HUDEP-2 (cell line): Measurements from ENCODE around the gene AGMAT.

Source experiments
- DNase-seq, 76 experiments: peaks; one replicate each; lab custom pipeline; 2025; ENCODE audit not compliant: unreplicated experiment in 76 of 76; lab: John Stamatoyannopoulos, UW

AGMAT gene

DNA sequence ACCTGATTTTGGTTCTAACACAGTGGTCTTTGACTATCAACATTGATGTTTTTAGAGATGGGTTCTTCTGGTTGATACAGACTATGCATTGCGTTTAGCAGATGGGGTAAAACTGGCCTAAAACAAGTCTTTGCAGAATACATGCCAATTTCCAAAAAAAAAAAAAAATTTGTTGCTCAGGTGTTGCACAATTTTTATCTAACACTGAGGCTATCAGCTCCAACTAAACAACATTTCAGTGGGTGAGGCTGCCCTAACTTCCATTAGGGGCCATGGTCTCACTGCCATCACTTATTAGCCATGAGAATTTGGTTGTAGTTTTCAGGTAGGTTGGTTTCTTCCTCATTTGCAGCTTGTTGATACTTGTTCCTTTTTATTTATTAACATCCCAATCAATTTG is 14.0 kb downstream of the AGMAT start:
- no peak for DNase-seq

DNA sequence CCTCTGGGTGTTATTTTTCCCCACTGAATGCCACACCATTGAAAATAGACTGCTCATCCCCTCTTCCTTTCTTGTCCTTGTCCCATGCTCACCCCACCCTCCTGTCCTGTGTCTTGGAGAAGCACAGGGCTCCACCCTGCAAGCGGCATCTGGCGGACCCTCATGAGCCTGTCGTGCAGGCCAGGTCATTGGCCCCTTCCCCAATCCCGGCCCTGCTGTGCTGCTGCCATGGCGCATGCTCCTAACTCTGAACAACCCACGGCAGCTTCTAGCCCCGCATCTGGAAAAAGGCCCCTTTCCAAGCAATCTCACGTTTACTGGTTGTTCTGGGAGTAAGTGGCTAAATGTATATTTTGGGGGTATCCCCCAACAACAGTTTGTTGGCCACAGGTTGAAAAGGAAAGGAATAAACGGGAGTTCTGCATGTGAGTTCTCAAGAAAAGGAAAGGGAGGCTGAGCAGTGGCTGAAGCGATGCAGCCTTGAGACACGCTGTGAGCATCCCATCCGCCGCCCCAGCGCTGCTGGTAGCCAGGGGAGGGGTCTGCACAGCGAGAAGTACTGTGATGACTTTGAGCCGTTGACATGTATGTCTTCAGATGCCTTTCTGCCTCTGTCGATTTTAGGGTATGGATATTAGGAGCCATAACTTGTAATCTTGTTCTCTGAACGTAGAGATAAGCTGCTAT is 16.3 kb downstream of the AGMAT start:
- no peak for DNase-seq

DNA sequence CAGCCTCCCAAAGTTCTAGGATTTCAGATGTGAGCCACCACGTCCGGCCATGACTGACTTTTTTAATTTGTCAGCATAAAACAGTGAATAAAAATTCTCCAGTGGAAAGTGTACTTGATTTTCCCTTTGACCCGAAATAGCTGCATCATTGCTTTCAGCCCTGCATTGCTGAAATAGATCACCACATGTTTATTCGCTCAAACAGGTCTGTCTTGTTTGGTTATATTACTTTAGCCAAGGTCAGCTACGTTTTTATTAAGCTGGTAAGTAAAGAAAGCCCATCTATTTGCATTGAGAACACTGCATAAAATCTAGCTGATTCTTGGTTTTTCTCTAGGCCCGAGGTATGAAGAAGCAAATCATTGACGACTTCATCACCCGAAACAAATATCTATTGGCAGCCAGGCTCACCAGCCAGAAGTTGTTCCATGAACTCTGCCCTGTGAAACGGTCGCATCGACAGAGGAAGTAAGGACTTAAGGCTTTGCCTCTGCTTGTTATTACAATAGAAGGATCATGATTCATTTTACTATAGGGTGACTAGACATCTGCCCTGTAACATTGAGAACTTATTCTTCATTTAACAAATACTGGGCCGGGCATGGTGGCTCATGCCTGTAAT is 25.6 kb downstream of the AGMAT start:
- DNase-seq = no peak

DNA sequence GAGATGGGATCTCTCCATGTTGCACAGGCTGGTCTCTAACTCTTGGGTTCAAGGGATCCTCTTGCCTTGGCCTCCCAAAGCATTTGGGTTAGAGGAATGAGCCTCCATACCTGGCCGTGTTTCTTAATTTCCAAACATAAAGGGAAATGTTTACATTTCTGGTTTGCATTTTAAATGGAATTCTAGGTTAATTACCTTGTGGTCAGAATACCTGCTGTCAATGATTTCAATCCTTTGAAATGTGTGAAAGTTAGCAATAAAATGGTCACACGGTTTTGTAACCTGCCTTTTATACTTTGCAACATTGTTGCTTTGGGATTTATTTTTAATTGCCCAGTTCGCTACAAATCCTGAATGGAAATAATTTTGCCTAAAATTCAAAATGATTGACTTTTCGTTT is 26.3 kb downstream of the AGMAT start:
- no peak for DNase-seq

DNA sequence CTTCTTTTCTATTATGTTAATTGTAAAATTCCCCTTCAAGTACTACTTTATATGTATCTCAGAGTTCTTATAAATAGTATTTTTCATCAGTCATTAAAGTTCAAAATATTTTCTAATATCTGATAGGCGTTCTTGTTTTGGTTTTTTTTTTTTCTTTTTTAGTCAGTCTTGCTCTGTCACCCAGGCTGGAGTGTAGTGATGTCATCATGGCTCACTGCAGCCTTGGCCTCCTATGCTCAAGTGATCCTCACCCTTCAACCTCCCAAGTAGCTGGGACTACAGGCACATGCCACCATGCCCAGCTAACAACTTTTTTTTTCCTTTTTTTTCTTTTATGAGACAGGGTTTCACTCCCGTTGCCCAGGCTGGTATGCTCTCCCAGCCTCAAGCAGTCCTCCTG is 27.3 kb downstream of the AGMAT start:
- no peak for DNase-seq

DNA sequence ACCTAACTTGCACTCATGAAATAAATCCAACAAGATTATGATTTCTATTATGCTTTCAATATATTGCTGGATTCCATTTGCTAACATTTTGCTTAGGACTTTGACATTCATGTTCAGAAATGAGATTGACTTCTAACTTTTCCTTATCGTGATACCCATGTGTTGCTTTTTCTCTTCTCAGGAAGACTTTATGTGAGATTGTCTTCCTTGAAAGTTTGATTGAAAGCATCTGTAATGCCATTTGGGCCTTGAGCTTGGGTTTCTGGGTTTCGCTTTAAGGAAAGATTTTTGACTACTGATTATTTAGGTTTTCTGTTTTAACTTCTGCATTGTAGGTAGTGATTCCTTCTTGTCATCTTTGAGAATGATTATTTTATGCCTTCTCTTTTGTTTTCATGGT is 27.8 kb downstream of the AGMAT start:
- DNase-seq = no peak

DNA sequence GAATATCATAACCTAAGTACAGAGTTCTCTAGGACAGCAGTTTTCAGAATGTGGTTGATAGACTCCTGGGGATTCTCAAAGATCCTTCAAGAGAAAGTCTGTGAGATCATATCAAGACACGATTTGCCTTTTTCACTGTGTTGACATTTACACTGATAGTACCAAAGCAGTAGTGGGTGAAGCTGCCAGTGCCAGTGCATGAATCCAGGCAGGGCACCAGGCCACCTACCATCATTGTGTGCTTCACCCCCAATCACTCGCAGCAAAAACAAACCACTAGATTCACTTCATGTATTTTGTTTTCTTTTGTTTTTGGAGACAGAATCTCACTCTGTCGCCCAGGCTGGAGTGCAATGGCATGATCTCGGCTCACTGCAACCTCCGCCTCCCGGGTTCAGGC is 34.3 kb downstream of the AGMAT start:
- no peak for DNase-seq

DNA sequence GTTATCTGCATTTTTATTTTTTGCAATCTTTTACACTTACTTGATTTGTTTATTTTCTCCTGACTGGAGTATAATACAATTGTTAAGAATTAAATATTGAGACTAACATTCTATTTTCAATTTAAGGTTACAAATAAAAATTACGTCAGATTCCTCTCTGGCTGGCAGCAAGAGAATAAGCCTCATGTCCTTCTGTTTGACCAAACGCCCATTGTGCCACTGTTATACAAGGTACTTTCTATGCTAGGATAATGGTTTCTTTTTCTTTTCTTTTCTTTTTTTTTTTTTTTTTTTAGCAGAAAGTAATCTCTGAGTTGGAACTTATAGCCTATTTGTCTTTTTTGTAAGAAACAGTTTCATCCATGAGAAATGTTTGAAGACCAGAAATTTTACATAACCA is 38.2 kb downstream of the AGMAT start:
- DNase-seq = no peak

DNA sequence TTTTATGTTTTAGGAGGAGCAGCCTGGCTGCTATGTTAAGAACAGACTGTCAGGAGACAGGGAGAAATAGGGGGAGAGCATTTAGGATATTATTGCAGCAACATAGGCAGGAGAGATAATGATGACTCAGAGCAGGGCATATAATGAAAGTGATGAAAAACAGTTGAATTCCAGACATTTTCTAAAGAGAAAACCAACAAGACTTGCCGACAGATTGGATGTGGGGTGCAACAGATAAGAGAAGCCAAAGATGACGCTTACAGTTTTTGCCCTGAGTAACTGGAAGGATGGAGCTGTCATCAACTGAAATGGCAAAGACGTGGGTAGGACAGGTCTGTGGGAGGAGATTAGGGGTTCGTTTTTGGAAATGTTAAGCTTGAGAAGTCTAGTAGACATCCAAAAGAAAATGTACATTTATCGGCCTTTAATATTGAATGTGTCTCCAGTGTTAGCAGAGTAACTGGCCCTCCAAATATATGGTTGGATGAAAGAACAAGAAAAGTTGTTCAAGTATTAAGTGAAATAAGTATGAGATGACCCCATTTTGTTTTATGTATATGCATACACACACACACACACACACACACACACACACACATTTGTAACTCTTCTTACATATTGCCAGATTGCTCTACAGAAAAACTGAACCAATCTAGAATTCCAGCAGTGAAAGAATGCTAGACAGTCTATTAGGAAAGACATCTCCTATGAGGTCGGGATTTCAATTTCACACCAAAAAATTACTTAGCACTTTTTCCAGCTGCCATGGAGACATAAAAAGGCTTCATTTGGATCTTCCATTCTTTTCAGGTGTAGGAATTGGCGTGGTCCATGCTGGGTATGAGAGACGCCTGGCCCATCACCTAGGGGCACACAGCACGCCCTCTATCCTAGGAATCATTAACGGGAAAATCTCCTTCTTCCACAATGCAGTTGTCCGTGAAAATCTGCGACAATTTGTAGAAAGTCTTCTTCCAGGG is 41.0 kb downstream of the AGMAT start:
- DNase-seq = peak in 30 of 76 experiments; percentile 1 to 72 (median 24)

DNA sequence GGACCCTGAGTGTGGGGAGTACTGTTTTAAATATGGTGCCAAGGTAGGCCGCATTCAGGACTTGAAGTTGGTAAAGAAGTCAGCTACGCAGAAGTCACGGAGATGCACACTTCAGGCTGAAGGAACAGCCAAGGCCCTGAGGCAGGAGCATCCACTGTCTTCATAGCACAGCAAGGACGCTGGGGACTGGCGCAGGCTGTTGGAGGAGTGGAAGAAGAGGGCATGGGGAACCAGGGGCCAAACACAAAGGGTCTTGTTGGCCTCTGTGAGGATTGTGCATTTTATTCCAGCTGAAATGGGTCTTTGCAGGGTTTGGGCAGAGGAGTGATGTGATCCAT is 41.6 kb downstream of the AGMAT start:
- peak in 2 of 76 experiments; percentile 4 to 22 for DNase-seq

DNA sequence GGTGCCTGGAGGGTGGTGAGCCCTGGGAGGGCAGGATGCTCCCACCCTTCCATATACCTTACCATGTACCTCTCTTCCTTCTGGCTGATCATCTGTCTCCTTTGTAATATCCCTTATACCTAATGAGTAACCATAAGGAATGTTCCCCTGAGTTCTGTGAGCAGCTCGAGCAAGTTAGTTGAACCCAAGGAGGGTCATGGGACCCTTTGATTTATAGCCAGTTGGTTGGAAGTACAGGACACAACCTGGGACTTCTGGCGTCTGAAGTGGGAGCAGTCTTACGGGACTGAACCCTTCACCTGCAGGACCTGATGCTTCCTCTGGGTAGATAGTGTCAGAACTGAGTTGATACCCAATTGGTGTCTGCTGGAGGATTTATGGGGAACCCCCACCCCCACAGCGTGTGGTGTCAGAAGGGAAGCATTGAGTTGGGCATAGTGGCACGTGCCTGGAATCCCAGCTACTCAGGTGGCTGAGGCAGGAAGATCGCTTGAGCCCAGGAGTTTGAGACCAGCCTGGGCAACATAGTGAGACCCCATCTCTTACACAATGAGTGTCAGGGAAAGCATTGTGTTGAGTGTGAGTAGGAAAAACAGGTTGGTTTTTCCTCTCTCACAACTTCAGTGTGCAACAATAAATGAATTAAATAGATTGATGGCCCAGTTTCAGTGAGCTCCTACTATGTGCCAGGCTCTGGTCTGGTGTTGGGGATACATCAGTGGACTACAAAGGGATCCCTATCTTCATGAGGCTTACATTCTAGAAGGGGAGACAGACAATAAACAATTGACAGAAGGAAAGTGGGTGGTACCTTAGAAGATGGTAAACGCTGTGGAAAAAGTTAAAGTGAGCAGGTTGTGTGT is 42.2 kb downstream of the AGMAT start:
- no peak for DNase-seq

DNA sequence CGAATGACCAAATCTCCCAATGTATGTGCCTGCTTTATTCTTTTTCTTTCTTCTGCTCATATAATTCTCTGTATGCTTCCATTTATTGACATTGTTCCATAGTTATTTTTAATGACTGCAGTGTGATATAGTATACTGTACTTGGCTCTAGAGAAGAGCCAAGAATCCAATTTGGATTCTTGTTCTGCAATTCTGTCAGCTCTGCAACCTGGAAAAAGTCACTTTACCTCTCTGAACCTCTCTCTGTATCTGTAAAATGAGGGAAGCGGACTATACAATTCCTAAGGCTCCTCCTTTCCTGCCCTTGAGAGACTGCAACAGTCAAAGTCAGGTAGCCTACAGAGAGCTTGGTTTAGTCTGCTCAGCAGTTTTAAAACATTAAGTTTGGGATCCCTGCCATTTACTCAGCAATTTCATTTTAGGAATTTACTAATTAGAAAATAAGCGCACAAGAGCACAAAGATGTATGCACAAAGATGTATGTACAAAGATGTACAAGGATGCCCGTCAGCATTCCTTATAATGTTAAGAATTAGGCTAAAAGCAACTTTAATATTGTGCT is 43.5 kb downstream of the AGMAT start:
- DNase-seq = no peak

DNA sequence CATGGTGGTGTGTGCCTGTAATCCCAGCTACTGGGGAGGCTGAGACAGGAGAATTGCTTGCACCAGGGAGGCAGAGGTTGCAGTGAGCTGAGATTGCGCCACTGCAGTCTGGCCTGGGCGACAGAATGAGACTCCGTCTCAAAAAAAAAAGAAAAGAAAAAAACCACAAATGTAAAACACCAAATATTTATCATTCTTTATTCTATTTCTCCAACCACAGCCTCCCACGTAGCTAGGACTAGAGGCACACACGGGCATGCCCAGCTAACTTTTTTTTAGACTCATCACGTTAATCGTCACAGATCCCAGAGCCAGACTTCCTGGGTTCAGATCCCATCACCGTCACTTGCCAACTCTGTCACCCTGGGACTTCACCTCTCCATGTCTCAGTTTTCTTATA is 44.7 kb downstream of the AGMAT start:
- no peak for DNase-seq

DNA sequence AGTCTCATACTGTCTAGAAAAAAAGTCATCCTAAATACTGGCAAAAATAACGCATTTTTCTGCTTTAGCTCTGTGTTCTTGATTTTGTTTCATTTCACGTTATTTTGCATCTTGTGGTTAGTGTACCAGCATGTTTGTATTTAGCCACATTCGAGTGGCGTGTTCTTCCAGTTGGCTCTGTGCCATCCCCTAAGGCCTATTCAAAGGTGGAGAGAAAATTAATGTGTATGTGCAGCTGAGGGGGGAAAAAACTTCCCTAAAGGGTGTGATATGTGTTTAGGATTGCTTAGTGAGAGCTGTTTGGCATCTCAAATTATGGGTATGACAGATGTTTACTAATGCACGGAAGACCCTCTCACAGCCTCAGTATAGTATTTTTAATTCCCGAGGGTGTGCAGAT is 46.1 kb downstream of the AGMAT start:
- DNase-seq = no peak

DNA sequence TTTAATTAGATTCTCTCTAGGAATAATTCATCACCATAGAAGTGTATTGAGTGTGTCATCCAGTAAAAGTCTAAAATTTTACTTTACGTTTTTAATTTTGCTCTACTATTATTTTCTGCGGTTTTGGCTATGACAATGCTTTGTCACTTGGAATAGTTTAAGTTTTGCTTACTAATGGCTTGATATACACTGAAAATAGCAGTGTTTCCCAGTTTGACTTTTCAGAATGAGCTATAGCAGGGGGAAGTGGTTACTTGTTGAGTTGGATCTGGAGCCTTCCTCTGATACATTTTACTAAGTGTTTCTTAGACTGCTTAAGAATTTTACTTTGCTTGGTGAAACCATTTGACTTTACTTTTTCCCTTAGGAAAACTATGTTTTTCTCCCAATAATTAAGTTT is 53.2 kb downstream of the AGMAT start:
- DNase-seq = no peak

DNA sequence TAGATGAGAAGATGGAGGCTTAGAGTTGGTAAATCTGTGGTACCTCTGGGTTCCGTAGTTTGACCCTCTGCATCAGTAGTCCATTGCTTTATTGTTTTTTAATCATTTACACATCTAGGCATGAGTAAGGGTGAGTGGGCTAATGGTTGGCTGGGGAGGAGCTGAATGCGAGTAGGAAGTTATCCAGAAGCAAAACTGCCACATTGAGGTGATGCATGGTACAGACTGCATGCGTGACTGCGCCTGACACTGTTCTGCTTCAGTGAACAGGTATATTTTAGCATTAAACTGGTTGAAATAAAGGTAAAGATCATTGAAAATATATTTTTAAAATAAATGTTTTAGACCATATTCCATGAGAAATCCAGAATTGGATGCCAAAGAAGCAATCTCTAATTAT is 53.8 kb downstream of the AGMAT start:
- no peak for DNase-seq

DNA sequence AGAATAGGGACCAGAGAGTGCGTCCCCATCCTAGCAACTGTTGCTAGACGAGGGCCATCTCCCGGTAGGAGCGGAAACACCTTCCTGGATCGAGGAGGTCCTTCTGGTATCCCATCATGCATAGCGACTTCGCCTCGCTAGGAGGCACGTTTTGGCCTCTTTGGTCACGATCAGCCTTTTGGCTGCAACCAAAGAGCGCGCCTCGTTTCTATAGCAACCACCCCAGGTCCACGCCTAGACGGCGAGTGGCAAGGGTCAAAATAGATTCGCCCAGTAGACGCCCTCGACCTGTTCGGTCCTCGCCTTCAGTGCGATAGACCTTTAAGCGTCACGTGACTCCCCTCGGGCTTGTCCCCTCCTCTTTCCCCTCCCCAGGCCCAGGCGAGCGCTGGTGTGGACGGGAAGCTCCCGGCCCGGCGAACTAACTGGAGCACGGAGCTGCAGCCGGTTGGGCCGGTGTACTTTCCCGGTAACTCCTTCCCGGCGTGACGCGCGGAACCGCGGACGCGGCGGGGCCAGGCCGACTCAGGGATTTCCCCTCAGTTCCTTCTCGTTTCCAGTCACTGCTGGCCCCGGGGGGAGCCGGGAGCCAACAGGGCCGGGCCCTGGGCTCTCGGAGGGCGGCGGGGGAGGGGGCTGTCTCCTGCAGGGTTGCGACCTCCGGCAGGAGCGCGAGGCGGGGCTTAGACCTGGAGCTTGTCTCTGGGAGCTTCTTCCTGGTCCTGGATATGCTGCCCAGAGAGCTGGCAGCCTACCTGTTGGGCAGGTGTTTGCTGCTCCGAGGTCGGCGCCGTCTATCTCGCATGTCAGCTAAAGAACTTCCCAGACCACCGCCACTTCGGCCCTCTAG is 58.1 kb downstream of the AGMAT start, which contains the start of gene DNAJC16:
Gene DNAJC16 (plus strand): TSS at position 359 of the 850 bp plus-strand sequence. CDS start 2,258 bp downstream, outside the sequence.
- DNase-seq = peak in 75 of 76 experiments; percentile 52 to 100 (median 99)

DNA sequence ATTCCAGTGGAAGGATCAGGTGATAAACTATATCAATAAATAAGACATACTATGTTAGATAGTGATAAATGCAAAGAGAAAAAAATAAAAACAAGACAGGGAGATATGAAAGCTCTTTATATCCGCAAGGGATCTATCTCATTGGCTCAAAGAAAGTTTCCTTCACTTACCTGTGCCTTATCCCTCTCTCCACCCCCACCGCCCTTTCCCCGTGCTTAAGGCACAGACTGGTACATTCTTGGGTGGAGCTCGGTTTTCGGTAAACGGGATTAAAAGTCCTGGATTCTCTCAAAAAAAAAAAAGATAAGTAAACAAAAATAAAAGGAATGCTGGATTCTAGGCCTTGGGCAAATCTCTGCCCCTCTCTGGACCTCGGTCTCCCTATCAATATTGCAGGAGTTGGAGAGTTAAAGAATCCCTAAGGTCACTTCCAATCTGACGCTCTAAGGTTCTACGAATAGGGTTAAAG is 58.8 kb downstream of the AGMAT start:
- no peak for DNase-seq
